HL-60 (cell line): Measurements from ENCODE around the gene CNOT10.

Experiments
- DNase-seq, 2 experiments: peaks; one replicate each; pipeline ENCODE4 v3.0.0-alpha.2; 2010 to 2020; ENCODE audit warnings: low read depth in 1 of 2, low spot score in 1 of 2
- H3K27ac ChIP-seq: fragments of 250-450 bp; sonication (Bioruptor Pico); replicated peaks from 2 replicates; pipeline ENCODE4 v1.5.1; 2020; ENCODE audit warnings: mild to moderate bottlenecking, moderate library complexity
- H3K27me3 ChIP-seq: fragments of 250-450 bp; sonication (Bioruptor Pico); 2 replicates; pipeline ENCODE4 v1.5.1; 2021; ENCODE audit warnings: mild to moderate bottlenecking, moderate library complexity; ENCODE audit not compliant: insufficient read depth, poor library complexity, severe bottlenecking
- H3K4me3 ChIP-seq: replicated peaks from 2 replicates; pipeline ENCODE4 v1.5.1; 2011; ENCODE audit warnings: mild to moderate bottlenecking, control low read depth, low read length; ENCODE audit not compliant: insufficient read depth
- CTCF ChIP-seq: IDR thresholded peaks from one replicate; pipeline ENCODE4 v1.5.1; 2011; ENCODE audit warnings: low read length, control low read depth, inconsistent platforms; ENCODE audit not compliant: insufficient read depth
- GABPA ChIP-seq: IDR thresholded peaks from 2 replicates; pipeline ENCODE4 v1.6.1; 2012; ENCODE audit warnings: low read depth
- POLR2AphosphoS5 ChIP-seq: IDR thresholded peaks from 2 replicates; pipeline ENCODE4 v1.6.1; 2012; ENCODE audit warnings: low read depth
- REST ChIP-seq: IDR thresholded peaks from 2 replicates; pipeline ENCODE4 v1.6.1; 2012; ENCODE audit warnings: low read depth; ENCODE audit not compliant: insufficient replicate concordance
- SPI1 ChIP-seq: IDR thresholded peaks from 2 replicates; pipeline ENCODE4 v1.6.1; 2012; ENCODE audit warnings: low read depth, mild to moderate bottlenecking, borderline replicate concordance

CNOT10 gene

DNA sequence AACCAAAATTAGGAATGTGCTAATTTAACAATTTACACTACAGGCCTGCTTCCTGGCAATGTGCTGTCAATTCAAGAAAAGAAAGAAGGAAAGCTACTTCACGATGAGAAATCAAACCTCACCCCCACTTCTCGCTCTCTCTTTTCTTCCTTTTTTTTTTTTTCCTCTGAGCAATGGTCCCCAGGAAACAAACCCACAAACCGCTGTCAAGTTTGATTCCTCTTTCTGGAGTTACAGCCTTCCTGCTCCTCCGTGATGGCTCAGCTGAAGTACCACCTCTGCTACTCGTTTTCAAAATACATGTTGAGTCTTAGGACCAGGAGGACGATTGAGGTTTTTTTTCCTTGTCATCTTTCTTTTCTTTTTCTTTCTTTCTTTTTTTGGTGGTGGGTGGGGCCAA, 129.4 kb downstream of the CNOT10 start:
- TF ChIP-seq CTCF (no peak), SPI1 (no peak), GABPA (no peak), REST (no peak), POLR2AphosphoS5 (no peak)
- Histone ChIP-seq H3K27me3 (peaks cover 22% of the 10 kb centered on the region), H3K4me3 (no peak overlapping the region), H3K27ac (no peak overlapping the region)
- DNase-seq = peak; percentile 4 to 83

- Histone ChIP-seq H3K4me3 (no peak overlapping the region), H3K27me3 (peaks cover 36% of the 10 kb centered on the region), H3K27ac (no peak overlapping the region)
- no peak for DNase-seq
- no peak for TF ChIP-seq REST
- TF ChIP-seq GABPA = no peak
- no peak for TF ChIP-seq POLR2AphosphoS5
- TF ChIP-seq SPI1 = no peak
- no peak for TF ChIP-seq CTCF
Measured at GRCh38 chr3:32815841-32816438, 131.0 kb downstream of the CNOT10 start.

- Histone ChIP-seq H3K4me3 (peak overlapping the region; percentile 33), H3K27me3 (peaks cover 38% of the 10 kb centered on the region), H3K27ac (no peak overlapping the region)
- peak; percentile 2 to 20 for DNase-seq
- TF ChIP-seq SPI1 = no peak
- no peak for TF ChIP-seq REST
- no peak for TF ChIP-seq POLR2AphosphoS5
- no peak for TF ChIP-seq GABPA
- no peak for TF ChIP-seq CTCF
Measured at GRCh38 chr3:32816439-32817256, 131.7 kb downstream of the CNOT10 start.
